Measurements from ENCODE around the gene SCN5A.
A peak's percentile ranks its signal among the peaks of the same experiment; 100 is the strongest.

The SCN5A gene

DNA sequence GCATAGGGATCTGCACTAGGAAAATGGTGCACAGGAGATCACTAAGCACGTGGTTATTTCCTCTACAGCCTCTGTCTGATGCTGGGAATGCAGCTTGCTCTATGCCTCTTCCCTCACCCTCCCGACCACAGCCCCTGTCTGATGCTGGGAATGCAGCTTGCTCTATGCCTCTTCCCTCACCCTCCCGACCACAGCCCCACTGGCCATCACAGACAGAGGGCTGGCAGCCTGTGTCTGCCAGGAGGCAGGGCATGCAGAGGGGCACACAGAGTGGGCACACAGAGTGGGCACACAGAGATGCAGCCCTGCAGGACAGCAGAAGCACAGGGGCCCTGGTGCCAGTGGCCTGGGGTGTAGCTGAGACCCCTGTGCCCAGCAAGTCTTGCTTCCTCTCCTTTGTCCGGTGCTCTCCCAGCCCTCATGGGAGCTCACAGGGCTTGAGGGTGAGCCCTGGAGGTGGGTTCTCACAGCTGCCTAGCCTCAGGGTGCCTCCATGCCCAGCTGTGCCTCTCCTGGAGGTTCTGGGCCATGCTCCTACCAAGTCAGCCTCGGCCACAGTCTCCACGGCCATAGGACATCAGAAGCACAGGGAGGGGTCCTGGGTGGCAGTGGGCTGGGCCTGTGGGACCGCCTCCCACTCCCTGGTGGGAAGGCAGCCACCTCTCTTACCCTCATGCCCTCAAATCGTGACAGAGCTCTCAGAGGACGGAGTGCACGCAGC lies 87.6 kb downstream of the SCN5A start:
- H3K4me3 ChIP-seq (ENCODE audit: low read depth, low read length): no peak overlapping the region
- DNase-seq (ENCODE audit: low read depth): no peak
- no peak for TF ChIP-seq MYC (IDR thresholded peaks at IDR 0.05; ENCODE audit: low read depth, low read length)
- TF ChIP-seq, protein P1, sequence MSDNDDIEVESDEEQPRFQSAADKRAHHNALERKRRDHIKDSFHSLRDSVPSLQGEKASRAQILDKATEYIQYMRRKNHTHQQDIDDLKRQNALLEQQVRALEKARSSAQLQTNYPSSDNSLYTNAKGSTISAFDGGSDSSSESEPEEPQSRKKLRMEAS (IDR thresholded peaks at IDR 0.05; ENCODE audit: low read depth, low read length): 0 out of 2 replicates have a peak, but pooled peaks have one; percentile 10

DNA sequence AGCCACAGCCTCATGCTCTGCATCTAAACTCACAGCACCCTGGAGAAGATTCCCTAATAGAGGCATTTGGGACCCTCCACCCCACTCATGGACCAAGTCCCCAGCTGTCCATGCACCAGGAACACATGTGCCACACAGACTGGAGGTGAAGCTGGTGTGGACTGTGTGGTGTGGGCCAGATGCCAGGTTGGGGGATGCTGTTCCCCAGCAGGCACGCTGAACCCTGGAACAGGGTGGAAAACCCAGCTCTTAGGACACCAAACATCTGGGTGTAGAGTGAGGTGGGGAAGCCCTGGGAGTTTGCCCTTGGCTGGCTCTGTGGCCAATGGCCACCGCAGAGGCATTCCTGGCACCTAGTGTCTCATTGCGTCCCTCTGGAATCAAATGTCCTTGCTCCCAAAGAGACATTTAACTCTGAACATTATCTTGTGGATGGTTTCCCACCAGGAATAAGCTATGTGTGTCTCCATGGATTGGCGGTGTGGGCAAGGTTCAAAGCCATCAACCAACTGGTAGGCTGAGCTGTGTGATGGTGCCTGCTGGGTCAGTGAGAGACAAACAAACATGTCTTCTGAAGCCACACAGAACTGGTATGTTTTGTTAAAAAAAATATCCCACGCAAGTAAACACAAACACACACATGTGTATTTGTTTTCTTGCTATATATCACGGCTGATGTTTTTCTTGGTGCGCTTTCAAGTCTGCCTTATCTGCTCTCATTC lies 88.3 kb downstream of the SCN5A start:
- DNase-seq (ENCODE audit: low read depth): no peak
- H3K4me3 ChIP-seq (ENCODE audit: low read depth, low read length): no peak overlapping the region
- no peak for TF ChIP-seq MYC (IDR thresholded peaks at IDR 0.05; ENCODE audit: low read depth, low read length)
- TF ChIP-seq, protein P1 (IDR thresholded peaks at IDR 0.05; ENCODE audit: low read depth, low read length): no peak
- TF ChIP-seq, protein P2, sequence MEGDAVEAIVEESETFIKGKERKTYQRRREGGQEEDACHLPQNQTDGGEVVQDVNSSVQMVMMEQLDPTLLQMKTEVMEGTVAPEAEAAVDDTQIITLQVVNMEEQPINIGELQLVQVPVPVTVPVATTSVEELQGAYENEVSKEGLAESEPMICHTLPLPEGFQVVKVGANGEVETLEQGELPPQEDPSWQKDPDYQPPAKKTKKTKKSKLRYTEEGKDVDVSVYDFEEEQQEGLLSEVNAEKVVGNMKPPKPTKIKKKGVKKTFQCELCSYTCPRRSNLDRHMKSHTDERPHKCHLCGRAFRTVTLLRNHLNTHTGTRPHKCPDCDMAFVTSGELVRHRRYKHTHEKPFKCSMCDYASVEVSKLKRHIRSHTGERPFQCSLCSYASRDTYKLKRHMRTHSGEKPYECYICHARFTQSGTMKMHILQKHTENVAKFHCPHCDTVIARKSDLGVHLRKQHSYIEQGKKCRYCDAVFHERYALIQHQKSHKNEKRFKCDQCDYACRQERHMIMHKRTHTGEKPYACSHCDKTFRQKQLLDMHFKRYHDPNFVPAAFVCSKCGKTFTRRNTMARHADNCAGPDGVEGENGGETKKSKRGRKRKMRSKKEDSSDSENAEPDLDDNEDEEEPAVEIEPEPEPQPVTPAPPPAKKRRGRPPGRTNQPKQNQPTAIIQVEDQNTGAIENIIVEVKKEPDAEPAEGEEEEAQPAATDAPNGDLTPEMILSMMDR (IDR thresholded peaks at IDR 0.05; ENCODE audit: low read depth, low read length): no peak
- no peak for TF ChIP-seq POLR2A (IDR thresholded peaks at IDR 0.05; ENCODE audit: extremely low read depth, insufficient read length)

DNA sequence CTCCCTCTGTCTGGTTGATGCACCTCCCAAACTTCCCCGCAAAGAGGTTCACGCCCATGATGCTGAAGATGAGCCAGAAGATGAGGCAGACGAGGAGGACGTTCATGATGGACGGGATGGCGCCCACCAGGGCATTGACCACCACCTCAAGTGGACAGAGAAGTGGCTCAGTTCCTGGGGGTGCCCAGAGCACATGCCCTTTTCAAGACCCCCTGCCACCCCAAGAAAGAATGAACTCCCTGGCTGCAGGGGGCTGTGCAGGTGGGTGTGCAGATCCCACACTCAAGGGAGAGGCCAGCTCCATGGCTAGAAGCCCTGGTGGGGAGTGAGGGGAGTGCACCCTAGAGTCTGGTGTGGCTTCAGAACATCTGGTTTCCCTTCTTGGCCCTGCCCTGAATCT lies 89.2 kb downstream of the SCN5A start:
- no peak for DNase-seq (ENCODE audit: low read depth)
- no peak overlapping the region for H3K4me3 ChIP-seq (ENCODE audit: low read depth, low read length)
- TF ChIP-seq POLR2A (IDR thresholded peaks at IDR 0.05; ENCODE audit: extremely low read depth, insufficient read length) (no peak), MYC (IDR thresholded peaks at IDR 0.05; ENCODE audit: low read depth, low read length) (no peak)
- TF ChIP-seq, protein P2 (IDR thresholded peaks at IDR 0.05; ENCODE audit: low read depth, low read length): no peak
- TF ChIP-seq, protein P1 (IDR thresholded peaks at IDR 0.05; ENCODE audit: low read depth, low read length): no peak

DNA sequence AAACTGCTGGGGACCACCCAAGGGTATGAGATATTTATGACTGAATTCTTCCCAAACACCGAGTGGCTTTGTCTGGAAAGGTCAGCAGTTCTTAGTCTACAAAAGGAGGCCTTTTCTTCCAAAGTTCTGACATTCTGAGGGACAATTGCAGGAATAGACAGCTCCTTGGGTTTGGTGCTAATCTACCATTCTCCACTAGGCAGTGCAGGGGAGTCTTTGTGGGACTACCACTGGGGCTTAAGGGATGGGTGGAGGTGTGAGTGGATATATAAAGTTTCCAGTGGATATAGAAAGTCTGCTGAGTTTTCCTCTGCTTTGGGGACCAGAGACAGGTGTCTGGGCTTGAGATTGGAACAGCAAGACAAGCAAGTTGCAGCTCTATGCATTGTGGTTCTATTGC lies 90.6 kb downstream of the SCN5A start:
- no peak for DNase-seq (ENCODE audit: low read depth)
- TF ChIP-seq, protein P2 (IDR thresholded peaks at IDR 0.05; ENCODE audit: low read depth, low read length): no peak
- no peak overlapping the region for H3K4me3 ChIP-seq (ENCODE audit: low read depth, low read length)

DNA sequence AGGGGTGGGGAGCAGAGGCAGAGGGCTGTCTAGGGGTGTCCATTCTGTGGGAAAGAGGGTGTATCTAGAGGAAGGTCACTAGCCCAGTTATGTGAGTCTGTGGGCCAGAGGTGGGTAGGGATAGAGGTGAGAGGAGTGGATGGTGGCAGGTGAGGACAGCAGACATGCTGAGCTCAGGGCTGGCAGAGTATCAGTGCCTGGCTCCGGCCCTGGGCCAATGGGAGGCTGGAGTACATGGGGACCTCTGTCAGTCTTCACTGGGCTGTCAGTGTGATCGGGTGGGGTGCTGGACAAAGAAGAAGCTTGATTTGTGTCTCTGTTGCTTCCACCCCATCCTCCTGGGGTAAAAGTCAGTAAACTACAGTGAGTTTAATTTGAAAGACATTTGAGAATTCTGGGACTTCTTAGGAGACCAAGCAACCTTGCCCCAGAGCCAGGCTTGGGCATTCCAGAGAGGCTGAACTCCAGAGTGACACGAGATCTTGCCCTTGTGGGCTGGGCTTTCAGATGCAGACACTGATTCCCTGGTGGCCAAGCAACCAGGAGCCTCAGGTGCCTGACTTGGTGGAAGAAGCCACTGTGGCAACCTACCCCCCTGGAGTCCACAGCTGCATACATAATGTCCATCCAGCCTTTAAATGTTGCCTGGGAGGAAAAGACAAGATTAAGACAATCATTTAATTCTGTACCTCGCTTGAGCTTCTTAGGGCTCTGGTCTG lies 92.7 kb downstream of the SCN5A start:
- H3K4me3 ChIP-seq (ENCODE audit: low read depth, low read length): no peak overlapping the region
- no peak for DNase-seq (ENCODE audit: low read depth)
- TF ChIP-seq POLR2A (IDR thresholded peaks at IDR 0.05; ENCODE audit: extremely low read depth, insufficient read length): no peak
- no peak for TF ChIP-seq MYC (IDR thresholded peaks at IDR 0.05; ENCODE audit: low read depth, low read length)
- TF ChIP-seq, protein P2 (IDR thresholded peaks at IDR 0.05; ENCODE audit: low read depth, low read length): no peak
- TF ChIP-seq, protein P1 (IDR thresholded peaks at IDR 0.05; ENCODE audit: low read depth, low read length): no peak

DNA sequence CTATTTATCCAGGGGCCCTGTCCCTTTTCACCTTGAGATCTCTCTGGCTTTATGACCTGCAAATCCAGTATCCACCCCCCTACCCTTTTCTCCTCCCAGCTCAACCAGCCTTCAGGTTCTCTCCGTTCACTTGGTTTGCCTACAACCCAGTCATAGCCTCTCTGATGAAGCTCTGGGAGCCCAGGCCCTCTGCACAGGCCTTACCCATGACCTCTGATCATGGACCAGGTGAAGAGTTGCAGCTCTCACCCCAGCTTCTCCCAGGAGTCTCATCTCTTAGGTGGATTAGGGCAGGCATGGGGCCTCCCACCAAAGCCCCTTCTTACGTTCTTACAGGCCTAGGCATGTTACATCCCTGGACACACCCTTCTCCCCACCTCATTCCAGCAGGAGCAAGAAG lies 93.6 kb downstream of the SCN5A start:
- no peak overlapping the region for H3K4me3 ChIP-seq (ENCODE audit: low read depth, low read length)
- TF ChIP-seq, protein P2 (IDR thresholded peaks at IDR 0.05; ENCODE audit: low read depth, low read length): no peak
- TF ChIP-seq, protein P1 (IDR thresholded peaks at IDR 0.05; ENCODE audit: low read depth, low read length): no peak
- no peak for TF ChIP-seq MYC (IDR thresholded peaks at IDR 0.05; ENCODE audit: low read depth, low read length)
- no peak for TF ChIP-seq POLR2A (IDR thresholded peaks at IDR 0.05; ENCODE audit: extremely low read depth, insufficient read length)
- DNase-seq (ENCODE audit: low read depth): no peak
